Inflammatory macrophage (primary cell): ENCODE results near the gene NUDC.
"Not testable (repeated sequence)": the region's sequence is repeated elsewhere in the genome, so short reads cannot be mapped to it uniquely, and the experiment has no call there.

Experiments used
- DNase-seq, 2 donors: peaks; one replicate each; pipeline ENCODE4 v3.0.0-alpha.2; 2020 to 2022

Gene NUDC

DNA sequence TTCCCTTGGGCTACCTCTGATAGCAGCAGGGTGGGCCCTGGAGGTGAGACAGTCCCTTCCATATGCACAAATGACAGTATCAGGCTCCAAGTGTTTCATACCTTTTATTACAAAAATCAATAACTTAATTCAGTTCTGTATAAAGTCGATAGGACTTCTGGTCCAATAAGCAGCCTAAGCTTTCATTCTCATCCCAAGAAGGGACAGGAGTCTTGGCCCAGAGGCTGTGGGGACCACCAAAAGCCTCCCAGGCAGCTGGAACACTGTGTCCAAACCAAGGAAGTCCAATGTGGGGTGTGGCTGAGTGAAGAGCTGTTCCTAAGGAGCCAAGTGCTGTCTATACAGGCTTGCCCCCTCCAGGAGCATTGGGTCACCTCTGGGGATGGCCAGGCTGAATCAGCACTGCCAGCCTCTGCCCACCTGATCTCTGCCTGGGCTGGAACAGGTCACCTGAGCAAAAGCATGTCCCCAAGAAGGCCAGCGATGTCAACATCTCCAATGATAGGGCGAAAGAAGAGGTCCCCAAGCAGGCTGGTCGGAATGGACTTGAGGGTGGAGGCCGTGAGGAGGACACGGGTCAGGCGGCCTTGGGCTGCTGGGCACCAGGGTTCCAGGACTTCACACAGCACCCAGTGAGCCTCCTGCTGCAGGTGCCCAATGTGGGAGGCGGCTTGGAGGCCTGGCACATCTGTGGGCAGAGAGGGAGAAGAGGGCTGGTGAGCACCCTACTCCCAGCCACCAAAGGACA, 10.0 kb upstream of the NUDC start:
- no peak for DNase-seq

DNA sequence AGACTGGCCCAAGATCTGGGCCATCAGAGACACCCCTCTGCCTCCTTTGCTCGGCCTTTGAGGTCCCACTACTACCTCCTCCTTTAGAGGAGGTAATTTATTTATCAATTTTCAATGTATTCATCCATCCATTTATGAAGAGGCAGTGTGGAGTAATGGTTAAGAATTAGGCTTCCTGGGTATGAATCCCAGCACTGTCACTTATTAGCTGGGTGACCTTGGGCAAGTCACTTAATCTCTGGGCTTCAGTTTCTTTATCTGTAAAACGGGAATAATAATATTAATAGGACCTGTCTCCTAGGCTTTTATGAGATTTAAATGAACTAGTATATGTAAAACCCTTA, 9.4 kb upstream of the NUDC start:
- DNase-seq: no peak

DNA sequence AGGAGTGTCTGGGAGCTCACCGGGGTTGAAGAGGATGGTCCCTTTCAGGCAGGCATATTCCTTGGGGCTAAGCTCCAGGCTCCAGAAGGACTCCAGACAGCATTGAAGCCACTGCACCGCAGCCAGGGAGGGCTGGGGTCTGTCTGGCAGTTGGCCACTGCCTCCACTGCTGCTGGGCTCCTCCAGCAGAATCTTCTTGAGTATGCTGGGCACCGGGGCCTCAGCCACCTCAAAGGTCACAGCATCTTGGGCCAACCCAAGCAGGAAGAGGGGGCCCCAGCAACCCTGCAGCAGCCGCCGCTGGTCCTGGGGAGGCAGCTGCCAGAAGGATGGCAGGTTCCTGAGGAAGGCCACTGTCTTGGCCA, 8.2 kb upstream of the NUDC start:
- no peak for DNase-seq

DNA sequence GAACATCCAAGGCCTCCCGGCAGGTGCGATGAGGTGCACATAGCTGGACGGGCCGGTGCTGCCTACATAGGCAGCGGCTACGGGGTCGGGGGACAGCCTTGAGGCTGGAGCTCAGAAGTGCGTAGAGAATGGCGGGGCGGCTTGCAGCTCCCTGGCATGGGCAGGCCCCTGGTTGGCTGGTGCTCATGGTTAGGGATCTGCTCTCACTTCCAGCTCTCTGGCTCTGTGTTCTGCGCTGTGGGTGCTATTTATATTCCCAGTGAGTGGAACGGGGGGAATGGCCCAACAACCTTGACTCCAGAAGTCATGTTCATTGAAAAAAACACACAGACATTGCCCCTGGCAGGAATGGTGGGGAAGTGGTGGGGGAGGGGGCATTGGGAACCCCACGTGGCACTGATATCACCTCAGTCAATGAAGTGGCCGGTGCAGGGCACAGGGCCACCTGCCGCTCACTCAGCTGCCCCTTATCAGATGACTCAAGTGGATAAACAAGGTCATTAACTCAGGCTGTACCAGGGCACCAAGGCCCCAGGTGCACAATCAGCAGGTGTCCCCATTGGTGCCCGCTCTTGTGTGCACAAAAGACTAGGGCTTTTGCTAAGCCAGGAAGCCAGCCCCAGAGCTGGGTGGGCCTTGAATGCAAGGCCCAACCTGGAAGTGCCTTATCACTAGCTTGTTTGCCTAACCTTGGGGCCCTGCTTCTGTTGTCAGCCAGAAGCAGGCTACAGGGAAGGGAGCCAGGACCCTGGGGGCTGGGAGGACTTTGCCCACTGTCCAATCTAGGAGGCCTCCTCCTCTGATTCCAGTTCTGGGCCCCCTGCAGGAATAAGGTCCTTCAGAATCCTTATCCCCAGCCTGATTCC, 7.6 kb upstream of the NUDC start, which contains the start of gene NR0B2:
NR0B2 (minus strand) TSS at position 222 of the 866 bp plus-strand sequence; CDS start at position 187, 35 bp downstream.
- no peak for DNase-seq

DNA sequence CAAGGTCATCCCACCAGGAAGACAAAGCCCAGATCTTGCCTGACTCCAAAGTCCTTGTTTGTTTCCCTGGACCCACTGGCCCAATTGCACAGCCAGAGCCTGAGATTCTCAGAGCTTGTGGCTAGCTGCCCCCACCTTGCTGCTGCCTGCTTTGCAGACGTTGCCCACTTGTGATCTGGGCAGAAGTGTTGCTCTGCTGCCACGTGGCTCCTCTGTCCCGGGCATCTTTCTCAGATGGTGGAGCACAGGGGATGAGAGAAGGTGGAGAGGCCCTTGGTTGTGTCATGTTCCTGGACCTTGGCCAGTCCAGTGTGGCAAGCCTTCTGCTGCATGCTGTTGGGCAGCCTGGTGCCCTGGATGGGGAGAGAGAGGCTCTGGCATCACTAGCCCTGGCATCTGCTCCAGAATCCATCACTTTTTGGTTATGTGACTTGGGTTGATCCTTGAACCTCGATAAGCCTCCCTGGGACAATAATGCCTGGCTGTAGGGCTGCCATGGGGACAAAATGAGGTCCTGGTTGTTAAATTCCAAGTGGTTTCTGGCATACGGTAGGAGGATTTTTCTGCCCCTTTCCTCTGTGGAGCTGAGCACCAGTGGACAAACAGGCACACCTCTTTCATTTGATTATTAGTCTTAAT, 6.2 kb upstream of the NUDC start:
- no peak for DNase-seq

DNA sequence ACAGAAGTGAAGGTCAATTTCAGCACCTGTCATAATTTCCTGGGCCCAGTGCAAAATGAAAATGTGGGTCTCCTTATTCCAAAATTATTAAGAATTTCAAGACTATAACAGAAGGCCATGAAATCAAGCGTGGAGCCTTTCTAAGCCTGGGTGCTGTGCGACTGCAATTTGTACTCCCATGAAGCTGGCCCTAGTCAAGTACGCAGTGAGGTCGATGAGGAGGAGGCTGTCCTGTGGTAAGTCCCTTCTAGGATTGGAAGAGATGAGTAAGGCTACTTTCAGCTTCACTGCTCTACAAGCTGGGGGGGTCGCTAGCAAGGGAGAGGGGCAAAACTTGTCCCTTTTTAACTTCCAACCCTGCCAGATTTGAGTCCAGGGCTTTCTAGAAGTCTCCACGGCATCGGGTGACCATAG, 410 bp upstream of the NUDC start:
- DNase-seq: no peak

DNA sequence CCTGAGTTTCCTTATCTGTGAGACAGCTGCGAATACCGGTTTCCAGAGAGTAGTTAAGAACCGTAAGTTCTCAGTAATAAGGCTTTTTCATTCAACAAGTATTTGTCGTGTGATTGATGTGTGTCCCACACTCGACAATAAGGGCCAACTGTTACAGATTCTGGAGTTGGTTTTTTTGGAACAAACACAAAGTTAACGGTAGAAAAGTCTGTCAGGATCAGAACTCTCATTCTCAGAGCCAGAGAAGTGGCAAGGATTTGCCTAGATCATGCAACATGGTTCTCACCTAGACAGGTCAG, 837 bp downstream of the NUDC start:
- no peak for DNase-seq

DNA sequence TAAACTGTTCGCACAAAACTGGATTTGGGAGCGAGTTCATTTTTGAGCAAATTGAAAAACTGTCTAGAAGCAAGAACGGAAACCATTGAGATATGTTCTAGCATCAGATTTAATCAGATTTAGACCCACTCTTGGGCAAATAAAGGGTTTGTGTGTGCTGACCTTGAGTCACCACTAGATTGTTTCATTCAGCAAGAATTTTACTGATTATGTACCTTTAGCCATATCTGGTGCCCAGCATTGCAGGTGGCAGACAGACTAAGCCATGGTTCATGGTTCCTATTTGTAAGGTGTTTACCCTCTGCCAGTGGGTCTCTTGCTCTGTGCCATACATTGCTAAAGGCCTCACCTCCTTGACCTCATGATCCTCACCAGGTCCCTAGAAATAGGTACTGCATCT, 1.4 kb downstream of the NUDC start:
- no peak for DNase-seq

DNA sequence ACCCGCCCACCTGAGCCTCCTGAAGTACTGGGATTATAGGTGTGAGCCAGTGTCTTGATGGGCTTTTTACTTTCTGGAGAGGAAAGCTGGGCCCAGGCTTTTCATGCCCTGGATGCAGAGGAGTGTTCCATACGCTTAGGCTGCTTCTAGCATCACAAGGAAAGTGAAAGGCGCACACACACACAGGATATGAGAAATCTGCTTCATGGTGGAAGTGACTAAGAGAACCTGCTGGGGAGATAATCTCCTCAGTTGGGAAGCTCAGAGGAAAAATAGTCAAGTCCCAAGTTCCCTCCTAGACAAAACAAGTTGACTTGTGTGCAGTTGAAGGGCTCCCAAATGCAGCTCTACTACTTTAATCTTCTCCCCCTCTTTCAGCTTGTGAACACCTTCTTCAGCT, 2.2 kb downstream of the NUDC start:
- DNase-seq: no peak

DNA sequence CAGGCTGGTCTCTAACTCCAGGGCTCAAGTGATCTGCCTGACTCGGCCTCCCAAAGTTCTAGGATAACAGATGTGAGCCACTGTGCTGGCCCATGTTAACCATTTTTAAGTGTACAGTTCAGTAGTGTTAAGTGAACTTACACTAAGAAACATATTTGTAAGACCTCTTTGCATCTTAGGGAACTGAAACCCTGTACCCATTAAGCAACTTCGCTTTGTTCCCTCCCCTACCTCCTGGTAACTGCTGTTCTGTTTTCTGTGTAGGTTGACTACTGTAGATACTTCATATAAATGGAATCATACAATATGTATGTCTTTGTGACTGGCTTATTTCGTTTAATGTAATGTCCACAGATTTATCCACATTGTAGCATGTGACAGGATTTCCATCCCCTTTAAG, 11.0 kb downstream of the NUDC start:
- DNase-seq: peak; percentile 86 to 94

DNA sequence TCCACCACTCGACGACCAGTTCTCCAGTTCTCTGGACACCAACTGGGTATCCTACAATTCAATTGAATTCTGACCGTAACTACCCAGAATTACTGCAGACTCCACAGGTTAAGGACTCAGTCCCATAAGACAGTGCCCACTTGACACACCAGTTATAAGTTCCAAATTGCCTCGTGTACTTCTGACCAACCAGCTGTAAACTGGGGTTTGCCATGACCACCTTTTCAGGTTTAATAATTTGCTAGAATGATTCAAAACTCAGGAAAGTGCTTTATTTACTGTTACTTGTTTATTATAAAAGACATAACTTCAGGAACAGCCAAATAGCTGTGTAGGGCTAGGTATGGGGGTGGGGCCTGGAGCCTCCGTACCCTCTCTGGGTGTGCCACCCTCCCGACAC, 15.3 kb downstream of the NUDC start:
- no peak for DNase-seq

DNA sequence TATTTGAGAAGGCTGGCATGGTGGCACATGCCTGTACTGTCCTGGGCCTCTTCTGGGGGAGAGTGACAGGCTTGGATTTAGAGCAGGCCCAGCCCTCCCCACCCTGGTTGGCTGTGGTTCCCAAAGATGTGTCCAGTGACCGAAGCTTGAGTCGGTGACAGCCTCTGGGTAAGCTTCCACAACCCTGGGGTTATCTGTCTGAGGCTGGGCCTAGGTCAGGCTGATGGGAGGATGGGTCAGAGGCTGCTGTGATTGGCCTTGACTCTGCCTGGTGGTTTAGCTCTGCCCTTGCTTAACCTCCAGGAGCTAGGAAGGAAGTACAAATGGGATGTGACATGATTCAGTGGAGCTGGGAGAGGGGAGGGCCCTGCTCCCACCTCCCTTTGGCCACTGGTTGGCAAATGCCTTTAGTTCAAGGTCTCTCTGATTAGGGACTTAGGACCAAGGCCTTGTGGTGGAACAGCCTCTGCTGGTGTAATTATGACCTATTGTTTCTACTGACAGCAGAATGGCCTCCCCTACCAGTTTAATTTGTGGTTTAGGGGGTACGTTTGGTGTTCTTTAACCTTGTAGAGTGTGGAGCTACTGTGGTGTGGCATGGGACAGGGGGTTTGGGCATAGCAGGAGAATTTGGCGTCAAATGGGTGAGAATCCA, 16.6 kb downstream of the NUDC start:
- peak; percentile 53 to 75 for DNase-seq

DNA sequence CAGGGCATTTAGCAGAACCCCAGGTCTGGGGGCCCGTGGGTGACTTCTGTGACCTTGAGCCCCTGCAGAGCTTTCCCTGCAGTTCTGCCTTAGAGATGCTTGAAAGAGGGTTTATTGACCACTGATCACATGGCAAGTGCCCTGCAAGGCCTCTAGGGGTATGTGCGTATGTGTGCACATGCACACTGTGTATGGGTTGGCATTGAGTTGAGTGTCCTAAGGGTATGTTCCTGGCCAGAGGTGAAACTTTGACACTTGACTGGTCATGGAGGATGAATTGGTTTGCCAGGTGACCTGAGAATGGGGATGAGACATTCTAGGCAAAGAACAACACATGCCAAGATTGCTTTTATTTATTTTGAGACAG, 17.1 kb downstream of the NUDC start:
- DNase-seq: no peak

DNA sequence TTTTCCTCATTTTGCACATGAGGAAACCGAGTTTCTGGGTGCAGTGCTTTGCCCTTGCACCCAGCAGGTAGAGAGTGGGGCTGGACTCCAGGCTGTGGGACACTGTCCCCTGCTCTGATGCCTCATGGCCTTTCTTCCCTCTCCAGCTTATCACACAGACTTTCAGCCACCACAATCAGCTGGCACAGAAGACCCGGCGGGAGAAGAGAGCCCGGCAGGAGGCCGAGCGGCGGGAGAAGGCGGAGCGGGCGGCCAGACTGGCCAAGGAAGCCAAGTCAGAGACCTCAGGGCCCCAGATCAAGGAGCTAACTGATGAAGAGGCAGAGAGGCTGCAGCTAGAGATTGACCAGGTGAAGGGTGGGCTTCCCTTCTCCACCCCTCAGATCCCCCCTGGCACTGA, 19.8 kb downstream of the NUDC start:
- no peak for DNase-seq

DNA sequence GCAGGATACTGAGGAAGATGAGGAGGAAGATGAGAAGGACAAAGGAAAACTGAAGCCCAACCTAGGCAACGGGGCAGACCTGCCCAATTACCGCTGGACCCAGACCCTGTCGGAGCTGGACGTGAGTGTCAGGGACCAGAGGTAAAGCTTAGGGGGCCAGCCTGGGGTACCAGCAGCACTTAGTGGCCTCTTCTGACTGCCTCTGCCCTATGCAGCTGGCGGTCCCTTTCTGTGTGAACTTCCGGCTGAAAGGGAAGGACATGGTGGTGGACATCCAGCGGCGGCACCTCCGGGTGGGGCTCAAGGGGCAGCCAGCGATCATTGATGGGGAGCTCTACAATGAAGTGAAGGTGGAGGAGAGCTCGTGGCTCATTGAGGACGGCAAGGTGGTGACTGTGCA, 21.1 kb downstream of the NUDC start:
- DNase-seq: no peak

DNA sequence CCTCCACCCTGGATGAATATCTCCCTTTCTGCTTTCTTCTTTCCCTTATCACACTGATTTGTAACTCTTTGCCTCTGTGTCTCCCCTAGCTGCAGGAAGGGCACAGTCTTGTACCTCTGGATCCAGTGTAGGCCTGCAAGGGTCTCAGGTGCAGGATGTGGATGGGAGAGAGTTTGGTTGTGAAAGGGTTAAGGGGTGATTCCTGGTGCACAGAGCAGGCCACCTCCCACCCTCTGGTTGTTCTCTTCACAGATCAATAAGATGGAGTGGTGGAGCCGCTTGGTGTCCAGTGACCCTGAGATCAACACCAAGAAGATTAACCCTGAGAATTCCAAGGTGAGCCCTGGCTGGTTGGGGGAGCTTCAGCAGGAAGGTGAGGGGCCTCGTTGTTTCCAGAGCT, 23.6 kb downstream of the NUDC start:
- DNase-seq: no peak

DNA sequence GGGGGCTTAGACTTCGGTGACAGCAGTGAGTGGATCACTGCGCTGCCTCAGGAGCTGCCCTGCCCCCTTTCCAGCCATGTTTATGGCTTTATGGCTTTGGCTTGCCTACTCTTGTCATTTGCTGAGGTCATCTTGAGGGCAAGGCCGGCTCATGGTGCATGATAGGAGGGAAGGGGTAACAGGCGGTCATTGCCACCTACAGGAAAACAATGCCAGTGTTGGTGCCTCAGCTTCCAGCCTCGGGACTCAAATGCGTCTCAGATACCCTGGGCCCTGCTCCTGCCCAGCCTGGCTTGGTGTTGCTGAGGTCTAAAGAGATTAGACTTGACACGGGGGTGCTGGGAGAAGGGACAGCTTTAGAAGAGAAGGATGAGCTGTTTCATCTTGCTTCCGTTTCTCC, 24.2 kb downstream of the NUDC start:
- no peak for DNase-seq

DNA sequence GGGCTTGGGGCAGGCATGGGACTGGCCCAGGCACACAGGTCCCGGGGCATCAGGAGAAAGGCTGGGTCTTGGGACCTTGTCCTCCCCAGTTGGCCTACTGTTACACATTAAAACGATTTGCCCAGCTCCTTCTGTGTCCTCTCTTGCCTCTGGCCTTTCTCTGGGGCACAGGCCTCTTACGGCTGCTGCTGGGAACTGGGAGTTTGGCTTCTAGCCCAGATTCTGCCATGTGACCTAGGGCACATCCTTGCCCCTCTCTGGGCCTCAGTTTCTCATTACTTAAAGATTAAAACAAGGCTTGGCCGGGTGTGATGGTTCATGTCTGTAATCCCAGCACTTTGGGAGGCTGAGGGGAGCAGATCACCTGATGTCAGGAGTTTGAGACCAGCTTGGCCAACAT, 24.7 kb downstream of the NUDC start:
- DNase-seq: no peak

DNA sequence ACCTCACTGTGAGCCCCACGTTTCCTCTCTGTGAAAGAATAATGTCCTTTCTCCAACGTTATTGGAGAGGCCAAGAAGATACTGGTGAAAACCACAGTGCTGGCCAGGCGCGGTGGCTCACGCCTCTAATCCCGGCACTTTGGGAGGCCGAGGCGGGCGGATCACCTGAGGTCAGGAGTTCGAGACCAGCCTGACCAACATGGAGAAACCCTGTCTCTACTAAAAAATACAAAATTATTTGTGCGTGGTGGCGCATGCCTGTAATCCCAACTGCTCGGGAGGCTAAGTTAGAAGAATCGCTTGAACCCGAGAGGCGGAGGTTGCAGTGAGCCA, 27.1 kb downstream of the NUDC start:
- DNase-seq: not testable (repeated sequence)

DNA sequence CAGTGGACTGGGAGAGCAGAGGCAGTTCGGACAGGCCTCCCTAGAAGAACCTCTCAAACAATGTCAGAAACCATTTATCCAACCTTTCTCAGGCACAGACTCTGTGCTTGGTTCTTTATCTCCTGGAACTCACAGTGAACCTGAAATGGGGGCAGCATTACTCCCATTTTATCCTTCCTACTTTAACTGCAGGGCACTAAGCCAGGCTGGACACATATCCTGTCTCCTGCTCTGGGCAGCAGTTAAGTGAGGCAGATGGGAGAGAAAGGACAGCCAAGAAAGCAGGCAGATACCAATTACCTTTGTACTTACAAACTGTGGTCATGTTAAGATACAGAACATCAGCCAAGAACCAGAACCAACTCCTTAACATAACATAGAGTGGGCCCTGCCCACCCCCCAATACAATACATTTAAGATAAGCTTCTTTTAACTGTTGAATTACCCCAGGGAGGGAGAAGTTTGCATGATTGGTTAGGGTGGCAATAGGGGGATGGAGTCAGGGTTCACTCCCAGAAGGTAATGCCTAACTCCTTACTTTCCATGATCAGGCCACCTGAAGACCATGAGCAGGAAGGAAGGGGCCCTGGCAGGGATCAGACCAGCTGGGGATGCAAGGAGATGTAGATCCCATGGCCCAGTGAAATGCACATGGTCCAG, 27.9 kb downstream of the NUDC start:
- no peak for DNase-seq

DNA sequence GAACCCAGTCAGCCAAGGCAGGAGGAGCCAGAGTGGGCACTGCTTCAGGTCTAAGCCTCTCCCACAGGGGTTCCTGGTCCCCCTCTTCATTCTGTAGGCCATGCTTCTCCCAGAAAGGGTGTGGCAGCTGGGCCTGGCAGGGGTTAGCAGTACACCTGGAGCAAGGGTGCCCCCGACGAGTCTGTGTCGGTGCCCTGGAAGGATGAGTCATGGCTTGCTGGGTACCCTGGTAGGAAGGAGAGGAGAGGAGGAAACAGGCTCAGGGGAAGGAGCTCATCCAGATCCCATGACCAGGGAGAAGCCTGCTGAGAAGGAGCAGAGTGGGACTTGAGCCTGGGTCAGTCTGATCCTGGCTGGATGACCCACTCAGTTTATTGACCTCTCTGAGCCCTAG, 28.4 kb downstream of the NUDC start:
- no peak for DNase-seq

DNA sequence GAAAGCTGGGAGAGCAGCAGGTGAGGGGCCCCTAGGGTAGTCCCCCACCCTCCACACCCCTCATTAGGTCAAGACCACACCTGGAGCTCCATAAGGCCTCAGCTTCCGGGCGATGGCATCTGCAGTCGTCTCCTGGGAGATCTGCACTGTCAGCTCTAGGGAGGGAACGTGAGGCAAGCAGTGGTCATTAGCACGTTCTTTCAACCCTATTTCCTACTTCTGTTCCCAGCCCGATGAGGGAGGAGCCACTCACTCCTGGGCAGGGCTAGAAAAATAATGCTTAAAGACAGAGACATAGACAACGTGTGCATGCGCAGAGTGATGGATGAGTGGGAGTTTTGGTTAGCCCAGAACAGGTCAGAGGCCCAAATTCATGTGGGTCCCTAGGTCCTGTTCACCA, 29.1 kb downstream of the NUDC start:
- no peak for DNase-seq

DNA sequence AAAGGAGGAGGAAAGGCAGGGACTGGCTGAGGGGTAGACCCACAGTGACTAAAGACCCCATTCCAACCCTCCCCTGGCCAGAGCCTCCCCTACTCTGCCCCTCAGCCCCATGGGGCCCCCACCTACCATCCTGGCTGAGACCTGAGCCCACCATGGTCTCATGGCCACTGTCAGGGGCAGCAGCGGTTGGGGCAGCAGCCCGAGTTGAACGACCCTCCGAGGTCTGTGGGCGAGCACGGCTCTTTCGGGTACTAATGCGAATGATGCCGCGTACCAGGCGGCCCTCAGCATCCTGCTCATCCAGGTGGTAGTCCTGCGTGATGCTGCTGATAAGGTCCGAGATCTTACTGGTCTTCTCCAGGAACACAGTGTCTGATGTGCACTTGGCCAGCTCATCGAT, 29.7 kb downstream of the NUDC start:
- DNase-seq: no peak
